NCI-H526 treated with DMSO at 0.1 percent for 48 hours (cell line): Measurements from ENCODE around the gene RRH.

ENCODE experiments used
- DNase-seq: peaks from one replicate; lab custom pipeline; 2025; lab: John Stamatoyannopoulos, UW

The RRH gene

GRCh38 chr4:109887071-109887470 lies 59.3 kb downstream of the RRH start:
- no peak for DNase-seq

GRCh38 chr4:109890076-109890475 lies 62.3 kb downstream of the RRH start:
- no peak for DNase-seq
